B cell (primary cell): ENCODE results near the gene KAT2A. TPM values are rescaled to one million over a fixed set of nuclear protein-coding genes. Genes with fewer than 3 reads are reported as not detected.

Experiments used
- ATAC-seq: fragments of 200-7000 bp; cut with Tn5 transposase; one replicate; pipeline ENCODE4 v1.10.0; 2021; ENCODE audit warnings: low read depth, mild to moderate bottlenecking, moderate number of reproducible peaks, moderate library complexity
- CTCF ChIA-PET: fragments of 350-600 bp; sonication (Branson Sonifier 250); formaldehyde crosslinking; loops from one replicate; lab custom pipeline; 2021; ENCODE audit warnings: antibody characterized with exemption, inconsistent platforms; lab: Charles Lee
- POLR2A ChIA-PET: fragments of 350-600 bp; sonication (Branson Sonifier 250); formaldehyde crosslinking; loops from one replicate; lab custom pipeline; 2021; ENCODE audit warnings: antibody characterized with exemption; lab: Charles Lee
- DNase-seq: peaks from one replicate; pipeline ENCODE4 v3.0.0; 2013
- H2AFZ ChIP-seq: 2 replicates; pipeline ENCODE4 v1.6.1; 2012; ENCODE audit warnings: mild to moderate bottlenecking, low read depth, low read length; ENCODE audit not compliant: insufficient read depth, poor library complexity, severe bottlenecking
- H3K27ac ChIP-seq, 2 donors: 1 replicate in 1 of 2; 2 replicates in 1 of 2; pipeline ENCODE4 v1.5.1; 2012 to 2013; ENCODE audit warnings: low read length in 2 of 2, mild to moderate bottlenecking in 2 of 2, moderate library complexity in 1 of 2
- H3K27me3 ChIP-seq, 4 experiments: fragments of 200-600 bp in 1 of 4; sonication (generic) in 1 of 4; replicated peaks in 1 of 4; 1 replicate in 2 of 4; 2 replicates in 2 of 4; pipeline versions ENCODE4 v1.6.1 to v1.7.0; 2013 to 2016; ENCODE audit warnings: low read length in 3 of 4, mild to moderate bottlenecking in 2 of 4, mixed read lengths in 1 of 4, moderate library complexity in 1 of 4; ENCODE audit not compliant: insufficient read depth in 4 of 4, control insufficient read depth in 3 of 4; ENCODE audit errors: control extremely low read depth in 1 of 4
- H3K36me3 ChIP-seq, 2 experiments: replicated peaks in 1 of 2; 1 replicate in 1 of 2; 2 replicates in 1 of 2; pipeline versions ENCODE4 v1.6.1 to v1.7.1; 2013; ENCODE audit warnings: low read length in 1 of 2; ENCODE audit not compliant: insufficient read depth in 2 of 2, control insufficient read depth in 1 of 2; ENCODE audit errors: control extremely low read depth in 1 of 2, extremely low read depth in 1 of 2
- H3K4me1 ChIP-seq, 2 donors: fragments of 200-600 bp in 1 of 2; sonication (generic) in 1 of 2; 1 replicate in 1 of 2; 2 replicates in 1 of 2; pipeline versions ENCODE4 v1.5.1 to v1.6.1; 2013 to 2017; ENCODE audit warnings: low read length in 2 of 2; ENCODE audit not compliant: control insufficient read depth in 2 of 2, insufficient read depth in 2 of 2
- H3K4me2 ChIP-seq: replicated peaks from 2 replicates; pipeline ENCODE3; 2012; ENCODE audit warnings: mild to moderate bottlenecking, low read depth, low read length; ENCODE audit not compliant: poor library complexity, severe bottlenecking
- H3K4me3 ChIP-seq, 5 experiments: fragments of 200-600 bp in 1 of 5; sonication (generic) in 1 of 5; 1 replicate in 3 of 5; 2 replicates in 2 of 5; pipeline versions ENCODE4 v1.5.1 to v1.7.0; 2011 to 2016; ENCODE audit warnings: low read length in 4 of 5, mild to moderate bottlenecking in 4 of 5, low read depth in 2 of 5, control low read depth in 1 of 5, moderate library complexity in 1 of 5; ENCODE audit not compliant: insufficient read depth in 1 of 5; ENCODE audit errors: control extremely low read depth in 1 of 5, extremely low read depth in 1 of 5
- H3K79me2 ChIP-seq: fragments of 200-600 bp; sonication (generic); one replicate; pipeline ENCODE4 v1.6.0; 2016; ENCODE audit warnings: low read length; ENCODE audit not compliant: control insufficient read depth, insufficient read depth
- H3K9ac ChIP-seq: fragments of 200-600 bp; sonication (generic); 2 replicates; pipeline ENCODE4 v1.6.1; 2017; ENCODE audit warnings: mild to moderate bottlenecking, low read length, moderate library complexity
- H3K9me3 ChIP-seq, 3 donors: one replicate each; pipeline versions ENCODE4 v1.6.1 to v1.7.1; 2013; ENCODE audit warnings: low read length in 2 of 3; ENCODE audit not compliant: control insufficient read depth in 2 of 3, insufficient read depth in 1 of 3; ENCODE audit errors: control extremely low read depth in 1 of 3
- H4K20me1 ChIP-seq: 2 replicates; pipeline ENCODE4 v1.6.0; 2012; ENCODE audit warnings: mild to moderate bottlenecking, low read length; ENCODE audit not compliant: insufficient read depth, control insufficient read depth, poor library complexity, severe bottlenecking
- H3K27ac Mint-ChIP-seq: one replicate; pipeline ENCODE4 v1.8.0; 2021; ENCODE audit warnings: mixed read lengths
- H3K27me3 Mint-ChIP-seq: one replicate; pipeline ENCODE4 v1.8.0; 2021; ENCODE audit warnings: mixed read lengths
- H3K4me1 Mint-ChIP-seq: one replicate; pipeline ENCODE4 v1.8.0; 2021; ENCODE audit warnings: mixed read lengths
- H3K4me3 Mint-ChIP-seq: one replicate; pipeline ENCODE4 v1.8.0; 2021; ENCODE audit warnings: mixed read lengths
- H3K9me3 Mint-ChIP-seq: one replicate; pipeline ENCODE4 v1.8.0; 2022; ENCODE audit warnings: mixed read lengths; ENCODE audit not compliant: insufficient read depth
- CTCF ChIP-seq: fragments of 200-600 bp; IDR thresholded peaks from one replicate; pipeline ENCODE4 v1.8.0; 2022; ENCODE audit warnings: antibody characterized with exemption, mild to moderate bottlenecking
- EZH2 ChIP-seq: IDR thresholded peaks from 2 replicates; pipeline ENCODE4 v1.6.1; 2012; ENCODE audit warnings: borderline replicate concordance, low read depth, mild to moderate bottlenecking, moderate library complexity, low read length; ENCODE audit not compliant: insufficient read depth, poor library complexity, severe bottlenecking
- WGBS: methylation state at CpG from one replicate; pipeline ENCODE4 v1.1.5; 2013; ENCODE audit warnings: missing lambda C conversion rate; ENCODE audit not compliant: insufficient coverage; 5-methylcytosine and 5-hydroxymethylcytosine counted together
- intact Hi-C: fragments of 100-400 bp; cut with micrococcal nuclease; formaldehyde crosslinking; loops from one replicate; pipeline ENCODE4 v1.10.0; 2022
- polyA plus RNA-seq: library from polyadenylated mRNA; depleted of rRNA; stranded (reverse); fragments of >200 nt; gene quantifications from 2 replicates; pipeline ENCODE4 v1.2.3, GENCODE V29; 2012
- total RNA-seq, 2 donors: library from RNA; stranded (reverse); fragments of 120-200 nt in 1 of 2; gene quantifications; 1 replicate in 1 of 2; 2 replicates in 1 of 2; pipeline versions ENCODE4 v1.2.3 to v1.2.4, GENCODE V29; 2013 to 2022

The KAT2A gene
- total and polyA plus RNA-seq, 2 donors (not counting 1 experiment from before 2014, with no cell fraction given) = 66.3 to 155 TPM

- Histone ChIP-seq H2AFZ (no peak overlapping the region), H3K4me3 (no peak overlapping the region), H3K27me3 (peaks cover 0 to 23% (median 11%) of the 10 kb centered on the region in 4 experiments), H3K9ac (no peak overlapping the region), H3K4me2 (no peak overlapping the region), H3K79me2 (no peaks in the 10 kb centered on the region), H3K36me3 (no peaks in the 10 kb centered on the region), H4K20me1 (no peaks in the 10 kb centered on the region), H3K4me1 (peaks cover 11 to 17% of the 10 kb centered on the region in 2 donors), H3K27ac (no peak overlapping the region), H3K9me3 (no peaks in the 10 kb centered on the region)
- DNase-seq (no peak), ATAC-seq (no peak)
- no peak for TF ChIP-seq CTCF
- TF ChIP-seq EZH2 = no peak
- ChIA-PET POLR2A (interaction anchor here (0.6 kb wide), 1 partner anchor 79 kb away, joined by 5 read pairs; the partner anchor contains the start of gene DNAJC7), CTCF (interaction anchor here (1.0 to 1.9 kb wide), 4 partner anchors 14 to 71 kb away, joined by 3 to 7 read pairs (median 4); no protein-coding TSS in a partner anchor)
- H3K9me3 Mint-ChIP-seq = no peaks in the 10 kb centered on the region
- H3K27ac Mint-ChIP-seq = no peak overlapping the region
- 90% methylated on average over 4 of the region's 8 CpGs for WGBS
- intact Hi-C loops = no loop called here
- H3K4me1 Mint-ChIP-seq = peaks cover 9% of the 10 kb centered on the region
- peaks cover 22% of the 10 kb centered on the region for H3K27me3 Mint-ChIP-seq
- no peak overlapping the region for H3K4me3 Mint-ChIP-seq
These were observed 24.6 kb downstream of the KAT2A start for GRCh38 chr17:42096360-42097111.

- Mint-ChIP-seq H3K27me3 (peaks cover 27% of the 10 kb centered on the region), H3K4me1 (peaks cover 9% of the 10 kb centered on the region), H3K27ac (no peak overlapping the region), H3K9me3 (no peaks in the 10 kb centered on the region), H3K4me3 (no peak overlapping the region)
- ATAC-seq (no peak), DNase-seq (no peak)
- H3K4me3 ChIP-seq = no peak overlapping the region
- H3K4me1 ChIP-seq = peaks cover 11 to 17% of the 10 kb centered on the region in 2 donors
- no peak for TF ChIP-seq EZH2
- TF ChIP-seq CTCF = no peak
- ChIA-PET CTCF (no interaction called here), POLR2A (no interaction called here)
- H3K36me3 ChIP-seq = no peaks in the 10 kb centered on the region
- H3K79me2 ChIP-seq = no peaks in the 10 kb centered on the region
- no peak overlapping the region for H3K27ac ChIP-seq
- no peaks in the 10 kb centered on the region for H4K20me1 ChIP-seq
- intact Hi-C loops = no loop called here
- WGBS = 93% methylated on average over 9 of the region's 12 CpGs
- H3K9ac ChIP-seq = no peak overlapping the region
- no peaks in the 10 kb centered on the region for H3K9me3 ChIP-seq
- no peak overlapping the region for H2AFZ ChIP-seq
- H3K4me2 ChIP-seq = no peak overlapping the region
- H3K27me3 ChIP-seq = peaks cover 0 to 23% (median 11%) of the 10 kb centered on the region in 4 experiments
These were observed 26.6 kb downstream of the KAT2A start for GRCh38 chr17:42094375-42095069.
